ENCODE results near the gene SNAP47.

The SNAP47 gene

GRCh38 chr1:227768640-227769039 lies 33.4 kb downstream of the SNAP47 start:
- TF ChIP-seq TAF1 (IDR thresholded peaks at IDR 0.05; ENCODE audit: borderline replicate concordance, insufficient read depth, low read length) (no peak), SIN3A (IDR thresholded peaks at IDR 0.05; ENCODE audit: borderline replicate concordance, insufficient read depth, low read length) (no peak), FOXP2 (optimal IDR thresholded peaks at IDR 0.05; ENCODE audit: borderline replicate concordance, extremely low read depth, extremely low read length, insufficient read depth) (no peak)

GRCh38 chr1:227769047-227769935 lies 34.1 kb downstream of the SNAP47 start:
- TF ChIP-seq POLR2AphosphoS5 (IDR thresholded peaks at IDR 0.05; ENCODE audit: low read depth, low read length): no peak
- TF ChIP-seq SIN3A (IDR thresholded peaks at IDR 0.05; ENCODE audit: borderline replicate concordance, insufficient read depth, low read length): no peak
- TF ChIP-seq FOXP2 (optimal IDR thresholded peaks at IDR 0.05; ENCODE audit: borderline replicate concordance, extremely low read depth, extremely low read length, insufficient read depth): no peak
- TF ChIP-seq, protein P1, sequence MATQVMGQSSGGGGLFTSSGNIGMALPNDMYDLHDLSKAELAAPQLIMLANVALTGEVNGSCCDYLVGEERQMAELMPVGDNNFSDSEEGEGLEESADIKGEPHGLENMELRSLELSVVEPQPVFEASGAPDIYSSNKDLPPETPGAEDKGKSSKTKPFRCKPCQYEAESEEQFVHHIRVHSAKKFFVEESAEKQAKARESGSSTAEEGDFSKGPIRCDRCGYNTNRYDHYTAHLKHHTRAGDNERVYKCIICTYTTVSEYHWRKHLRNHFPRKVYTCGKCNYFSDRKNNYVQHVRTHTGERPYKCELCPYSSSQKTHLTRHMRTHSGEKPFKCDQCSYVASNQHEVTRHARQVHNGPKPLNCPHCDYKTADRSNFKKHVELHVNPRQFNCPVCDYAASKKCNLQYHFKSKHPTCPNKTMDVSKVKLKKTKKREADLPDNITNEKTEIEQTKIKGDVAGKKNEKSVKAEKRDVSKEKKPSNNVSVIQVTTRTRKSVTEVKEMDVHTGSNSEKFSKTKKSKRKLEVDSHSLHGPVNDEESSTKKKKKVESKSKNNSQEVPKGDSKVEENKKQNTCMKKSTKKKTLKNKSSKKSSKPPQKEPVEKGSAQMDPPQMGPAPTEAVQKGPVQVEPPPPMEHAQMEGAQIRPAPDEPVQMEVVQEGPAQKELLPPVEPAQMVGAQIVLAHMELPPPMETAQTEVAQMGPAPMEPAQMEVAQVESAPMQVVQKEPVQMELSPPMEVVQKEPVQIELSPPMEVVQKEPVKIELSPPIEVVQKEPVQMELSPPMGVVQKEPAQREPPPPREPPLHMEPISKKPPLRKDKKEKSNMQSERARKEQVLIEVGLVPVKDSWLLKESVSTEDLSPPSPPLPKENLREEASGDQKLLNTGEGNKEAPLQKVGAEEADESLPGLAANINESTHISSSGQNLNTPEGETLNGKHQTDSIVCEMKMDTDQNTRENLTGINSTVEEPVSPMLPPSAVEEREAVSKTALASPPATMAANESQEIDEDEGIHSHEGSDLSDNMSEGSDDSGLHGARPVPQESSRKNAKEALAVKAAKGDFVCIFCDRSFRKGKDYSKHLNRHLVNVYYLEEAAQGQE (IDR thresholded peaks at IDR 0.05; ENCODE audit: insufficient read depth in 1 of 2, low read depth in 2 of 2, low read length in 2 of 2): no peak

DNA sequence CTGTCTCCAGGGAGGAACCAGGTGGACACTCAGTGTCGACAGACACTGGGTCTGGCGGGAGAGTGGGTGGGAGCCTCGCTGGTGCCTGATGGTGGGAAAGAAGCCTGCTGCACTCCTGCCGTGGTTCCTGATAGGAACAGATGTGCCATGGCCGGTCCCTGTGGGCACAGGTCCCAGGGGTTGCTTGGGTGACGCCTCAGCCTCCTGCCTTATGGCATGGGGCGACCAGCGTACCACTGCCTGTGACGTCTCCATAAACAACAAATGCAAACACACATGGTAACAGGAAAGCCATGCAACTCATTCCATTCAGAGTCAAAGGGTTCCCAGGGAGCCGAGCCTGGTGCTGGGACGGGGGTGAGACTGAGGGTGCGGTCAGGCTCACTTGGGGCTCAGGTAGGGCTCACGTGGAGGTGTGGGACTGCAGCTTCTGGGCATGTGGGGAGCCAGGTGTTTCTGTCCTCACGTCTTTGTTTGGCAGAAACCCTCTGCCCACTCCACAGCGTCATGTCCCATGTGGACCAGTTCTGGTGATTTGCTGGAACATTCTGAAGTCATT lies 34.8 kb downstream of the SNAP47 start:
- TF ChIP-seq POLR2AphosphoS5 (IDR thresholded peaks at IDR 0.05; ENCODE audit: low read depth, low read length): no peak
- no peak for TF ChIP-seq FOXP2 (optimal IDR thresholded peaks at IDR 0.05; ENCODE audit: borderline replicate concordance, extremely low read depth, extremely low read length, insufficient read depth)
- no peak for TF ChIP-seq TAF1 (IDR thresholded peaks at IDR 0.05; ENCODE audit: borderline replicate concordance, insufficient read depth, low read length)
- TF ChIP-seq, protein P1 (IDR thresholded peaks at IDR 0.05; ENCODE audit: insufficient read depth in 1 of 2, low read depth in 2 of 2, low read length in 2 of 2): no peak
- TF ChIP-seq SIN3A (IDR thresholded peaks at IDR 0.05; ENCODE audit: borderline replicate concordance, insufficient read depth, low read length): no peak

DNA sequence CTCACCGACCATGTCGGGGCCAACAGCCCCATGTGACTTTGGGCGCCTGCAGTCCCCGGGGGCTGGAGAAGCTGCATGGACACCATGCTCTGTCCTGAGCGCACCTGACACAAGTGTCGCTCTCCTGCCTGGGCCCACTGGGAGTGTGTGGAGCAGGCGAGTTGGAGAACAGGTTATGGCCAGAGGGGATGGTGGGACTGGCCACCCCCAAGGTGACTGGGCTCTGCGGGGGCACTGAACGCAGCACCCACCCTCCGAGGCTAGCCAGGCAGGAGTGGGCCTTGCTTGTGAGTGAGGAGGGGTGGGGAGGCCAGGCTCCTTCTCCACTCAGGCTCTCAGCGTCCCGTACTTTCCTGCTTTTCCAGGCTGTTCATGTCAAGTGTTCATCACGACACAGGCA lies 35.6 kb downstream of the SNAP47 start:
- TF ChIP-seq POLR2AphosphoS5 (IDR thresholded peaks at IDR 0.05; ENCODE audit: low read depth, low read length) (no peak), SIN3A (IDR thresholded peaks at IDR 0.05; ENCODE audit: borderline replicate concordance, insufficient read depth, low read length) (no peak), TAF1 (IDR thresholded peaks at IDR 0.05; ENCODE audit: borderline replicate concordance, insufficient read depth, low read length) (no peak), FOXP2 (optimal IDR thresholded peaks at IDR 0.05; ENCODE audit: borderline replicate concordance, extremely low read depth, extremely low read length, insufficient read depth) (no peak)
- TF ChIP-seq, protein P1 (IDR thresholded peaks at IDR 0.05; ENCODE audit: insufficient read depth in 1 of 2, low read depth in 2 of 2, low read length in 2 of 2): no peak

DNA sequence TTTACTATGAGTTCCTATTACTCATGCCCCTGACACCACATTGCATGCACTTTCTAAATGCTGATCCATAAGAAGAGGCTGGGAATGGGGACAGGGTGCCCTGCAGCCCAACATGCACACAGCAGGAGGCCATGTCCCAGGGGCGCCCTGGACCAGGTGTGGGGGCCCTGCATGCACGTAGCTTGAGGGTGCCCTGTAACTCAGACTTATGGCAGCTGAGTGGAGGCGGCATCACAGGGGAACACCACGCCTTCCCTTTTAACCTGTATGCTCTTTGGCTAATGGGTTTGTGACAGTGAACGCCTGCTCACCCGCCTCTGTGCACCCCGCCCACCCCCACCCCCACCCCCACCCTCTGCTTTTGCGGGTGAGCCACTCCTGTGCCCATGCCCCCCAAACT lies 36.1 kb downstream of the SNAP47 start:
- TF ChIP-seq, protein P1 (IDR thresholded peaks at IDR 0.05; ENCODE audit: insufficient read depth in 1 of 2, low read depth in 2 of 2, low read length in 2 of 2): no peak
- TF ChIP-seq FOXP2 (optimal IDR thresholded peaks at IDR 0.05; ENCODE audit: borderline replicate concordance, extremely low read depth, extremely low read length, insufficient read depth) (no peak), TAF1 (IDR thresholded peaks at IDR 0.05; ENCODE audit: borderline replicate concordance, insufficient read depth, low read length) (no peak), SIN3A (IDR thresholded peaks at IDR 0.05; ENCODE audit: borderline replicate concordance, insufficient read depth, low read length) (no peak), POLR2AphosphoS5 (IDR thresholded peaks at IDR 0.05; ENCODE audit: low read depth, low read length) (no peak)

All from PFSK-1 (cell line).